ENCODE data around the gene GRB2. TPM values are rescaled to one million over a fixed set of nuclear protein-coding genes. Genes with fewer than 3 reads are reported as not detected.
"Not testable (repeated sequence)": the region's sequence is repeated elsewhere in the genome, so short reads cannot be mapped to it uniquely, and the experiment has no call there.

GRB2 gene
- total RNA-seq, 2 donors from 2014 or later = 209 to 218 TPM

DNA sequence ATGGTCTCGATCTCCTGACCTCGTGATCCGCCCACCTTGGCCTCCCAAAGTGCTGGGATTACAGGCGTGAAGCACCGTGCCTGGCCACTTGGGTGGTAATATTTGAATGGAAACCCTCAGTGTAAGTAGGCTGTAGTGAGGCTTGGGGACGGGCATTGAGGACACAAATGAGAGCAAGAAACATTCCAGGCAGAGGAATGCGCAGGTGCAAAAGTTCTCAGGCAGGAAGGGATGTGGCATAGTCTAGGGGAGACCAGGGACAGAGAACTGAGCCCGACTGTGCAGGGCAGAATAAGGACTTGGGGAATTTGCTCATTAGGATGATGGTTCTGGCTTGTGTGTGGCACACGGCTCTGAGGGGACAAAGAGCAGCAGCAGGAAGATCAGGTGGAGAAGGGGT, 54.8 kb downstream of the GRB2 start:
- Mint-ChIP-seq H3K36me3 (ENCODE audit: insufficient read depth in 2 of 2) (peaks cover 3 to 14% of the 10 kb centered on the region in 2 donors), H3K27me3 (ENCODE audit: low read depth) (no peaks in the 10 kb centered on the region), H3K27ac (peak overlapping the region; percentile 0), H3K9me3 (peaks cover 0 to 2% of the 10 kb centered on the region in 2 donors), H3K4me1 (ENCODE audit: low read depth) (peaks cover 76% of the 10 kb centered on the region), H3K4me3 (no peak overlapping the region)
- DNase-seq (no peak), ATAC-seq (replicated peaks in 1 of 2) (no peak)

- no peaks in the 10 kb centered on the region for H3K27me3 Mint-ChIP-seq (ENCODE audit: low read depth)
- no peak for ATAC-seq (replicated peaks in 1 of 2)
- H3K9me3 Mint-ChIP-seq = no peaks in the 10 kb centered on the region
- H3K36me3 Mint-ChIP-seq (ENCODE audit: insufficient read depth in 2 of 2) = peaks cover 0 to 8% of the 10 kb centered on the region in 2 donors
- peak overlapping the region; percentile 59 for H3K27ac Mint-ChIP-seq
- H3K4me1 Mint-ChIP-seq (ENCODE audit: low read depth) = peaks cover 76% of the 10 kb centered on the region
- H3K4me3 Mint-ChIP-seq = no peak overlapping the region
- no peak for DNase-seq
Observed at GRCh38 chr17:75350029-75350428, 55.4 kb downstream of the GRB2 start.

- H3K36me3 Mint-ChIP-seq (ENCODE audit: insufficient read depth in 2 of 2) = peaks cover 0 to 7% of the 10 kb centered on the region in 2 donors
- ATAC-seq (replicated peaks in 1 of 2) (no peak), DNase-seq (no peak)
- no peak overlapping the region for H3K4me3 Mint-ChIP-seq
- H3K27me3 Mint-ChIP-seq (ENCODE audit: low read depth) = no peaks in the 10 kb centered on the region
- H3K9me3 Mint-ChIP-seq = no peaks in the 10 kb centered on the region
- peaks cover 79% of the 10 kb centered on the region for H3K4me1 Mint-ChIP-seq (ENCODE audit: low read depth)
- H3K27ac Mint-ChIP-seq = peak overlapping the region; percentile 59
Observed at GRCh38 chr17:75349589-75349988, 55.9 kb downstream of the GRB2 start.

- H3K4me1 Mint-ChIP-seq (ENCODE audit: low read depth) = peaks cover 90% of the 10 kb centered on the region
- peaks cover 0 to 3% of the 10 kb centered on the region in 2 donors for H3K36me3 Mint-ChIP-seq (ENCODE audit: insufficient read depth in 2 of 2)
- peak overlapping the region; percentile 67 to 80 for H3K4me3 Mint-ChIP-seq
- H3K27me3 Mint-ChIP-seq (ENCODE audit: low read depth) = no peaks in the 10 kb centered on the region
- H3K27ac Mint-ChIP-seq = no peak overlapping the region
- no peak for ATAC-seq (replicated peaks in 1 of 2)
- no peaks in the 10 kb centered on the region for H3K9me3 Mint-ChIP-seq
- no peak for DNase-seq
Observed at GRCh38 chr17:75348386-75349012, 57.0 kb downstream of the GRB2 start.

GRCh38 chr17:75346906-75347305, 58.6 kb downstream of the GRB2 start:
- peaks cover 0 to 2% of the 10 kb centered on the region in 2 donors for H3K36me3 Mint-ChIP-seq (ENCODE audit: insufficient read depth in 2 of 2)
- no peaks in the 10 kb centered on the region for H3K27me3 Mint-ChIP-seq (ENCODE audit: low read depth)
- H3K27ac Mint-ChIP-seq = peak overlapping the region; percentile 64
- peak in 1 of 2 donors; percentile 44 for DNase-seq
- H3K4me1 Mint-ChIP-seq (ENCODE audit: low read depth) = peaks cover 97% of the 10 kb centered on the region
- H3K9me3 Mint-ChIP-seq = no peaks in the 10 kb centered on the region
- peak; percentile 44 to 61 for ATAC-seq (replicated peaks in 1 of 2)
- peak overlapping the region; percentile 67 to 80 for H3K4me3 Mint-ChIP-seq

DNA sequence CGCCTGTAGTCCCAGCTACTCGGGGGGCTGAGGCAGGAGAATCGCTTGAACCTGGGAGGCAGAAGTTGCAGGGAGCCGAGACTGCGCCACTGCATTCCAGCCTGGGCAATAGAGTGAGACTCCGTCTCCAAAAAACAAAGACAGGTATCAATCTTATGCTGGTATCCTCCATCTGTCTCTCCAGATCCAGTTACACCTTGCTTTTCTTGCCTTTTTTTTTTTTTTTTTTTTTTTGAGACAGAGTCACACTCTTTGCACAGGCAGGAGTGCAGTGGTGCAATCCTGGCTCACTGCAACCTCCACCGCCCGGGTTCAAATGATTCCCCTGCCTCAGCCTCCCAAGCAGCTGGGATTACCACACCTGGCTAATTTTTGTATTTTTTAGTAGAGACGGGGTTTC, 59.1 kb downstream of the GRB2 start:
- not testable (repeated sequence) for H3K27ac Mint-ChIP-seq; DNase-seq; H3K9me3 Mint-ChIP-seq; H3K27me3 Mint-ChIP-seq (ENCODE audit: low read depth); H3K36me3 Mint-ChIP-seq (ENCODE audit: insufficient read depth in 2 of 2)
- ATAC-seq (replicated peaks in 1 of 2) = peak in 1 of 2 donors; percentile 2
- Mint-ChIP-seq H3K4me3 (peak overlapping the region; percentile 67 to 80), H3K4me1 (ENCODE audit: low read depth) (peaks cover 97% of the 10 kb centered on the region)

- peak; percentile 70 to 72 for ATAC-seq (replicated peaks in 1 of 2)
- no peaks in the 10 kb centered on the region for H3K27me3 Mint-ChIP-seq (ENCODE audit: low read depth)
- peak overlapping the region; percentile 64 to 80 for H3K4me3 Mint-ChIP-seq
- DNase-seq = peak; percentile 57 to 66
- peaks cover 97% of the 10 kb centered on the region for H3K4me1 Mint-ChIP-seq (ENCODE audit: low read depth)
- peak overlapping the region; percentile 83 for H3K27ac Mint-ChIP-seq
- H3K36me3 Mint-ChIP-seq (ENCODE audit: insufficient read depth in 2 of 2) = peaks cover 0 to 2% of the 10 kb centered on the region in 2 donors
- no peaks in the 10 kb centered on the region for H3K9me3 Mint-ChIP-seq
Observed at GRCh38 chr17:75345514-75346167, 59.8 kb downstream of the GRB2 start.

DNA sequence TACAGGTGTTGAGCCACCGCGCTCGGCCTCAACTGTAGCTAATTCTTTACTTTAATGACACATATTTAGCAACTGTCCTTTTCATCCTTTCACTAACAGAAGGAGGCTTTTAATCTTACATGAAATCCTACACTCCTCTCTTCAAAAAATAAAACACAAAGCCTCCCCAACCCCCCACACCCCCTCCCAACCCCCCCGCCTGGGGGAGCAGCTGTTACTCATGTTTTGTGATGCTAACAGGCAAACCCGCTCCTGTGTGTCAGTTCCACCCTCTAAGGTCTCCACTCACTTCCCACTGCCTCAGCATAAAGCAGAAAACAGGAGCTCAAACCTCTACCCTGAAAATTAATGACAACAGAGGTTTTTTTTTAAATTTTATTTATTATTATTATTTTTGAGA, 60.8 kb downstream of the GRB2 start:
- peaks cover 97% of the 10 kb centered on the region for H3K4me1 Mint-ChIP-seq (ENCODE audit: low read depth)
- H3K27me3 Mint-ChIP-seq (ENCODE audit: low read depth) = no peaks in the 10 kb centered on the region
- ATAC-seq (replicated peaks in 1 of 2) (peak; percentile 20 to 26), DNase-seq (peak in 1 of 2 donors; percentile 34)
- H3K36me3 Mint-ChIP-seq (ENCODE audit: insufficient read depth in 2 of 2) = peaks cover 0 to 4% of the 10 kb centered on the region in 2 donors
- H3K27ac Mint-ChIP-seq = no peak overlapping the region
- H3K9me3 Mint-ChIP-seq = no peaks in the 10 kb centered on the region
- peak overlapping the region; percentile 73 to 80 for H3K4me3 Mint-ChIP-seq

GRCh38 chr17:75342996-75343395, 62.5 kb downstream of the GRB2 start:
- H3K36me3 Mint-ChIP-seq (ENCODE audit: insufficient read depth in 2 of 2) = peaks cover 0 to 5% of the 10 kb centered on the region in 2 donors
- H3K4me1 Mint-ChIP-seq (ENCODE audit: low read depth) = peaks cover 98% of the 10 kb centered on the region
- no peaks in the 10 kb centered on the region for H3K27me3 Mint-ChIP-seq (ENCODE audit: low read depth)
- ATAC-seq (replicated peaks in 1 of 2) (no peak), DNase-seq (no peak)
- peak overlapping the region; percentile 2 to 65 for H3K4me3 Mint-ChIP-seq
- peak overlapping the region; percentile 88 for H3K27ac Mint-ChIP-seq
- no peaks in the 10 kb centered on the region for H3K9me3 Mint-ChIP-seq

GRCh38 chr17:75341784-75342486, 63.5 kb downstream of the GRB2 start:
- Mint-ChIP-seq H3K4me3 (peak overlapping the region in 1 of 2 donors; percentile 2), H3K27me3 (ENCODE audit: low read depth) (no peaks in the 10 kb centered on the region), H3K27ac (peak overlapping the region; percentile 4), H3K4me1 (ENCODE audit: low read depth) (peaks cover 94% of the 10 kb centered on the region), H3K36me3 (ENCODE audit: insufficient read depth in 2 of 2) (peaks cover 0 to 5% of the 10 kb centered on the region in 2 donors), H3K9me3 (no peaks in the 10 kb centered on the region)
- no peak for DNase-seq
- ATAC-seq (replicated peaks in 1 of 2) = no peak

GRCh38 chr17:75340631-75341030, 64.8 kb downstream of the GRB2 start:
- Mint-ChIP-seq H3K4me3 (peak overlapping the region; percentile 70 to 81), H3K36me3 (ENCODE audit: insufficient read depth in 2 of 2) (peaks cover 0 to 5% of the 10 kb centered on the region in 2 donors), H3K4me1 (ENCODE audit: low read depth) (peaks cover 94% of the 10 kb centered on the region), H3K27me3 (ENCODE audit: low read depth) (no peaks in the 10 kb centered on the region), H3K27ac (peak overlapping the region; percentile 94), H3K9me3 (no peaks in the 10 kb centered on the region)
- ATAC-seq (replicated peaks in 1 of 2) = no peak
- no peak for DNase-seq

DNA sequence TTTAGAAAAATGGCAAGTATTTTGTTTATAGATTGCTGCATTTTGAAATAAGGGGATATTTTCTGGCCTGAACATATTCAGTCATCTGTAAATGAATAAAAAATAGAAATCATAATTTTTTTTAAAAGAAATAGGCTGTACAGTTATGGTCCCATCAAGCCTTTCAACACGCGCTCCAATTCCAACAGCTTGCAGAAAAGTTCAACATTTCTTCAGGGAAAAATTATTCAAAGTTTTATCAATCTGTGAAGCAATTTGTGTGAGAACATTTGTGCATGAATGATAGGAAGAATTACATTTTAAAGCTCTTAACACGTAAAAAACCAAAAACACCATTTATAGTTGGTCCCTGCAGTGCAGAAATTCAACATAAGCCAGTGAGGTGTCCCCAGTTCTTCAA, 65.5 kb downstream of the GRB2 start:
- H3K4me1 Mint-ChIP-seq (ENCODE audit: low read depth) = peaks cover 94% of the 10 kb centered on the region
- no peak for DNase-seq
- peaks cover 0 to 5% of the 10 kb centered on the region in 2 donors for H3K36me3 Mint-ChIP-seq (ENCODE audit: insufficient read depth in 2 of 2)
- H3K27ac Mint-ChIP-seq = peak overlapping the region; percentile 94
- no peaks in the 10 kb centered on the region for H3K9me3 Mint-ChIP-seq
- no peaks in the 10 kb centered on the region for H3K27me3 Mint-ChIP-seq (ENCODE audit: low read depth)
- ATAC-seq (replicated peaks in 1 of 2) = no peak
- H3K4me3 Mint-ChIP-seq = peak overlapping the region; percentile 75 to 81

DNA sequence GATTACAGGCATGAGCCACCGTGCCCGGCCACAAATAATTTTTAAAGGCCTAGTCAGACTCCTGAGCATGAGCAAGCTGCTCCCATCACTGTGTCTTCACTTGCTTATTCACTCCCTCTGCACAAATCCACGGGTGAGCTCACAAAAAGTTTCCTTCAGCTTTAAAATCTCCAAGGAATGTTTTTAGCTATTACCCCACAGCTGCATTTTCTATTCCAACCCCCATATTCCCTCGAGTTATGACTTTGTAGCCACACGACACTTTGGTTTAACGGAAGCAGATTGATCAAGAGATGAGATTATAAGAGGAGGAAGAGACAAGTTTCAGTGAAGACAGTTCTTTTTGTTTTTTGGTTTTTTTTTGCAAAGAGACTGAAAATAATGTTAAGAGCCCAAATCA, 67.1 kb downstream of the GRB2 start:
- H3K4me1 Mint-ChIP-seq (ENCODE audit: low read depth) = peaks cover 88% of the 10 kb centered on the region
- H3K36me3 Mint-ChIP-seq (ENCODE audit: insufficient read depth in 2 of 2) = peaks cover 0 to 5% of the 10 kb centered on the region in 2 donors
- DNase-seq = no peak
- H3K27me3 Mint-ChIP-seq (ENCODE audit: low read depth) = no peaks in the 10 kb centered on the region
- H3K4me3 Mint-ChIP-seq = peak overlapping the region; percentile 75 to 80
- peak overlapping the region; percentile 92 for H3K27ac Mint-ChIP-seq
- ATAC-seq (replicated peaks in 1 of 2) = peak; percentile 45 to 61
- H3K9me3 Mint-ChIP-seq = no peaks in the 10 kb centered on the region
